Gastroesophageal sphincter (tissue), 4 donors: Measurements from ENCODE around the gene ACO1. TPM values are rescaled to one million over a fixed set of nuclear protein-coding genes. Genes with fewer than 3 reads are reported as not detected.

Experiments
- ATAC-seq: fragments of 150-250 bp; one replicate; pipeline ENCODE4 v1.9.1; 2016; ENCODE audit warnings: mild to moderate bottlenecking, moderate library complexity
- H3K27ac ChIP-seq, 4 donors: fragments of 200-600 bp; sonication (generic) in 3 of 4; 1 replicate in 3 of 4; 2 replicates in 1 of 4; pipeline ENCODE4 v1.5.1; 2016 to 2019
- H3K27me3 ChIP-seq: fragments of 200-600 bp; sonication (generic); one replicate; pipeline ENCODE4 v1.5.1; 2019
- H3K36me3 ChIP-seq, 2 donors: fragments of 200-600 bp; sonication (generic); one replicate each; pipeline ENCODE4 v1.5.1; 2019; ENCODE audit warnings: control low read depth in 1 of 2
- H3K4me1 ChIP-seq, 3 donors: fragments of 200-600 bp; sonication (generic); 1 replicate in 2 of 3; 2 replicates in 1 of 3; pipeline ENCODE4 v1.5.1; 2016 to 2019; ENCODE audit warnings: control low read depth in 2 of 3
- H3K4me3 ChIP-seq, 2 donors: fragments of 200-600 bp; sonication (generic); one replicate each; pipeline ENCODE4 v1.5.1; 2019; ENCODE audit warnings: mild to moderate bottlenecking in 1 of 2, moderate library complexity in 1 of 2
- H3K9me3 ChIP-seq, 3 donors: fragments of 200-600 bp; sonication (generic); one replicate each; pipeline ENCODE4 v1.5.1; 2017 to 2019; ENCODE audit warnings: control low read depth in 2 of 3
- CTCF ChIP-seq, 4 experiments: fragments of 200-600 bp in 2 of 4; fragments of 450-650 bp in 2 of 4; sonication (generic) in 1 of 4; IDR thresholded peaks; one replicate each; pipeline ENCODE4 v1.5.1; 2017 to 2019; ENCODE audit warnings: antibody characterized with exemption in 4 of 4, mild to moderate bottlenecking in 2 of 4, moderate library complexity in 2 of 4
- EP300 ChIP-seq: sonication (generic); formaldehyde crosslinking; IDR thresholded peaks from one replicate; pipeline ENCODE4 v1.6.1; 2017; ENCODE audit warnings: antibody characterized with exemption, mild to moderate bottlenecking
- POLR2A ChIP-seq, 2 donors: fragments of 450-650 bp; IDR thresholded peaks; one replicate each; pipeline ENCODE4 v1.6.1; 2017; ENCODE audit warnings: antibody characterized with exemption in 2 of 2, mild to moderate bottlenecking in 2 of 2, moderate library complexity in 1 of 2
- POLR2AphosphoS5 ChIP-seq: sonication (generic); formaldehyde crosslinking; IDR thresholded peaks from one replicate; pipeline ENCODE4 v1.6.1; 2017; ENCODE audit warnings: antibody characterized with exemption
- WGBS, 2 donors: methylation state at CpG; one replicate each; pipeline ENCODE4 v1.1.5; 2018; ENCODE audit warnings: low coverage in 1 of 2; 5-methylcytosine and 5-hydroxymethylcytosine counted together
- total RNA-seq, 4 donors: library from RNA; depleted of rRNA; stranded (reverse); fragments of >200 nt; gene quantifications; one replicate each; pipeline ENCODE4 v1.1.0, GENCODE V29; 2016

The ACO1 gene
- total RNA-seq, 4 donors from 2014 or later: 54.5 to 88.4 (median 80.2) TPM

- peaks cover 0 to 28% (median 3%) of the 10 kb centered on the region in 3 donors for H3K4me1 ChIP-seq
- no peak for ATAC-seq
- no peaks in the 10 kb centered on the region for H3K9me3 ChIP-seq
- H3K36me3 ChIP-seq: peaks cover 14 to 48% of the 10 kb centered on the region in 2 donors
- H3K4me3 ChIP-seq: no peak overlapping the region
- no peak overlapping the region for H3K27ac ChIP-seq
- H3K27me3 ChIP-seq: no peaks in the 10 kb centered on the region
- TF ChIP-seq POLR2A (IDR thresholded peaks at IDR 0.05): no peak
- TF ChIP-seq CTCF (IDR thresholded peaks at IDR 0.05): no peak
- TF ChIP-seq POLR2AphosphoS5: no peak
- TF ChIP-seq EP300: no peak
- 89 to 100% methylated on average over 1 of the region's 1 CpG for WGBS, 2 donors
These were observed 20.0 kb downstream of the ACO1 start for GRCh38 chr9:32404402-32404801.

- H3K36me3 ChIP-seq: peaks cover 14 to 53% of the 10 kb centered on the region in 2 donors
- TF ChIP-seq CTCF (IDR thresholded peaks at IDR 0.05) (no peak), POLR2A (IDR thresholded peaks at IDR 0.05) (no peak), EP300 (no peak), POLR2AphosphoS5 (no peak)
- ATAC-seq: no peak
- H3K27ac ChIP-seq: no peak overlapping the region
- 82 to 90% methylated on average over 2 to 8 of the region's 8 CpGs for WGBS, 2 donors
- H3K4me3 ChIP-seq: no peak overlapping the region
- H3K27me3 ChIP-seq: no peaks in the 10 kb centered on the region
- no peaks in the 10 kb centered on the region for H3K9me3 ChIP-seq
- peaks cover 0 to 27% (median 3%) of the 10 kb centered on the region in 3 donors for H3K4me1 ChIP-seq
These were observed 20.4 kb downstream of the ACO1 start for GRCh38 chr9:32404856-32405255.

- no peak for ATAC-seq
- Histone ChIP-seq H3K4me1 (peaks cover 0 to 27% (median 3%) of the 10 kb centered on the region in 3 donors), H3K36me3 (peaks cover 14 to 59% of the 10 kb centered on the region in 2 donors), H3K9me3 (no peaks in the 10 kb centered on the region), H3K27ac (no peak overlapping the region), H3K4me3 (no peak overlapping the region), H3K27me3 (no peaks in the 10 kb centered on the region)
- TF ChIP-seq POLR2AphosphoS5: no peak
- TF ChIP-seq POLR2A (IDR thresholded peaks at IDR 0.05): no peak
- TF ChIP-seq EP300: no peak
- no peak for TF ChIP-seq CTCF (IDR thresholded peaks at IDR 0.05)
- WGBS, 2 donors: 85 to 95% methylated on average over 2 of the region's 2 CpGs
These were observed 21.1 kb downstream of the ACO1 start for GRCh38 chr9:32405506-32405905.

- Histone ChIP-seq H3K4me1 (peaks cover 0 to 27% (median 3%) of the 10 kb centered on the region in 3 donors), H3K36me3 (peaks cover 19 to 65% of the 10 kb centered on the region in 2 donors), H3K4me3 (no peak overlapping the region), H3K9me3 (no peaks in the 10 kb centered on the region), H3K27ac (no peak overlapping the region), H3K27me3 (no peaks in the 10 kb centered on the region)
- WGBS, 2 donors: 98 to 100% methylated on average over 2 to 3 of the region's 3 CpGs
- ATAC-seq: no peak
- TF ChIP-seq CTCF (IDR thresholded peaks at IDR 0.05) (no peak), POLR2A (IDR thresholded peaks at IDR 0.05) (no peak), POLR2AphosphoS5 (no peak), EP300 (no peak)
These were observed 21.6 kb downstream of the ACO1 start for GRCh38 chr9:32406046-32406445.

GRCh38 chr9:32411753-32412152 lies 27.3 kb downstream of the ACO1 start:
- H3K9me3 ChIP-seq: no peaks in the 10 kb centered on the region
- no peaks in the 10 kb centered on the region for H3K27me3 ChIP-seq
- no peak for ATAC-seq
- TF ChIP-seq EP300 (no peak), CTCF (IDR thresholded peaks at IDR 0.05) (no peak), POLR2A (IDR thresholded peaks at IDR 0.05) (no peak), POLR2AphosphoS5 (no peak)
- no peak overlapping the region for H3K27ac ChIP-seq
- H3K4me3 ChIP-seq: no peak overlapping the region
- H3K36me3 ChIP-seq: peaks cover 16 to 99% of the 10 kb centered on the region in 2 donors
- H3K4me1 ChIP-seq: no peaks in the 10 kb centered on the region
- WGBS, 2 donors: 91 to 100% methylated on average over 3 of the region's 3 CpGs
